ENCODE results near the gene C12orf43. TPM values are rescaled to one million over a fixed set of nuclear protein-coding genes. Genes with fewer than 3 reads are reported as not detected.
A peak's percentile ranks its signal among the peaks of the same experiment; 100 is the strongest.

Gene C12orf43
- total RNA-seq, 6 donors from 2014 or later, result 12.2 to 19.6 (median 16.0) TPM

DNA sequence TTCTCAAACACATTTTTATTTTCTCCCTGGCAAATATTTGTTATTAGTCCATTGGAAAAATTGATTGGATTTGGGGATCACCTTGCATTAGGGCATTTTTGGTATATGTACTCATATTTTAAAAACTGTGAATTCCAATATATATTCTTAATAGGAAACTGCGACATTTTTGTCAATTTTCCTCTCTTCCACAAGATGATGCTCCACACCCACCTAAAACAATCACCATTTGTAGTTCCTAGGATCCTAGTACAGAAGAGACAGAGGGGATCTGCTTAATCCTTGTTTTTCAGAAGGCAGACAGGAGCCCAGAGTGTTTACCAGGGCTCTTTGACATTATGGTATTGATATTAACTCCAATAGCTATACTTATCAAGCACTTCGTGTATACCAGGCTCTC, 45.5 kb upstream of the C12orf43 start:
- no peaks in the 10 kb centered on the region for H3K9me3 ChIP-seq
- WGBS, 2 donors, result 34 to 54% methylated on average over 2 of the region's 2 CpGs
- ATAC-seq (ENCODE audit: low FRiP score in 2 of 2), result no peak
- no peaks in the 10 kb centered on the region for H3K27me3 ChIP-seq
- no peaks in the 10 kb centered on the region for H3K36me3 ChIP-seq
- no peak overlapping the region for H3K27ac ChIP-seq
- DNase-seq, result no peak
- peaks cover 8 to 14% (median 9%) of the 10 kb centered on the region in 4 donors for H3K4me1 ChIP-seq
- no peak overlapping the region for H3K4me3 ChIP-seq
- TF ChIP-seq, protein P1, sequence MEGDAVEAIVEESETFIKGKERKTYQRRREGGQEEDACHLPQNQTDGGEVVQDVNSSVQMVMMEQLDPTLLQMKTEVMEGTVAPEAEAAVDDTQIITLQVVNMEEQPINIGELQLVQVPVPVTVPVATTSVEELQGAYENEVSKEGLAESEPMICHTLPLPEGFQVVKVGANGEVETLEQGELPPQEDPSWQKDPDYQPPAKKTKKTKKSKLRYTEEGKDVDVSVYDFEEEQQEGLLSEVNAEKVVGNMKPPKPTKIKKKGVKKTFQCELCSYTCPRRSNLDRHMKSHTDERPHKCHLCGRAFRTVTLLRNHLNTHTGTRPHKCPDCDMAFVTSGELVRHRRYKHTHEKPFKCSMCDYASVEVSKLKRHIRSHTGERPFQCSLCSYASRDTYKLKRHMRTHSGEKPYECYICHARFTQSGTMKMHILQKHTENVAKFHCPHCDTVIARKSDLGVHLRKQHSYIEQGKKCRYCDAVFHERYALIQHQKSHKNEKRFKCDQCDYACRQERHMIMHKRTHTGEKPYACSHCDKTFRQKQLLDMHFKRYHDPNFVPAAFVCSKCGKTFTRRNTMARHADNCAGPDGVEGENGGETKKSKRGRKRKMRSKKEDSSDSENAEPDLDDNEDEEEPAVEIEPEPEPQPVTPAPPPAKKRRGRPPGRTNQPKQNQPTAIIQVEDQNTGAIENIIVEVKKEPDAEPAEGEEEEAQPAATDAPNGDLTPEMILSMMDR (IDR thresholded peaks at IDR 0.05), result no peak
- TF ChIP-seq POLR2AphosphoS5 (IDR thresholded peaks at IDR 0.05) (no peak), POLR2A (IDR thresholded peaks at IDR 0.05) (no peak), EP300 (IDR thresholded peaks at IDR 0.05) (no peak)

DNA sequence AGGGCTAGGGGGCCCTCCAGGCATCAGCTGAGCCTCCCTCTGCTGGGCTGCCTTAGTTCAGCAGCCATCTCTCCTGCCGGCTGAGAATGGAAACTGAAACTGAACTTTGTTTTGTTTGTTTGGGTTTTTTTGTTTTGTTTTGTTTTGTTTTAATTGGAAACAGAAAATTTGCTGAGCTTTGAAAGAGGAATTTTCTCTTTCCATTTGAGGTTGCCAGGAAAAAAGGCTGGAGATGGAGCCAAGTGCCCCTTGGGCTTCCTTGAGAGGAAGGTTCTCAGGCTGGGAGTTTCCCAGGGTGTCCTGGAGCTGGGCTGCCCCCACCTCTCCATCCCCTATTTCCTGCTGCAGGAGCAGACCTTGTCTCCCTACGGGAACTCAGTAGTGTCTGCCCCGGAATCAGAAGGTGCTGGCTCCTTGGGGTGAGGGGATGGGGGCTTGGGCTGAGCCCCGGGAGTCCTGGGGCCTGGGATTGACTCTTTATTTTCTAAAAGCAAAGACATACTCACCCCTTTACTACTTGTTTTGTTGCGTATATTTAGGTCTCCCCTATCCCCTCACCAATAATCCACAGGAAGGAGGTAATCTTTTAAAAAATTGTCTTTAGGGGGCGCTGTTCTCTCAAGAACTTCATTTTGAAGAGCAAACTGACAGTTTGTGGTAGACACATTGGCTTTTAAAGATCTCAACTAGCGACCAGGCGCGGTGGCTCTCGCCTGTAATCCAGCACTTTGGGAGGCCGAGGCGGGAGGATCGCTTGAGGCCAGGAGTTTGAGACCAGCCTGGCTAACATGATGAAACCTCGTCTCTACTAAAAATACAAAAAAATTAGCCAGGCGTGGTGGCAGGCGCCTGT, 44.1 kb upstream of the C12orf43 start:
- peak; percentile 24 to 45 for DNase-seq

DNA sequence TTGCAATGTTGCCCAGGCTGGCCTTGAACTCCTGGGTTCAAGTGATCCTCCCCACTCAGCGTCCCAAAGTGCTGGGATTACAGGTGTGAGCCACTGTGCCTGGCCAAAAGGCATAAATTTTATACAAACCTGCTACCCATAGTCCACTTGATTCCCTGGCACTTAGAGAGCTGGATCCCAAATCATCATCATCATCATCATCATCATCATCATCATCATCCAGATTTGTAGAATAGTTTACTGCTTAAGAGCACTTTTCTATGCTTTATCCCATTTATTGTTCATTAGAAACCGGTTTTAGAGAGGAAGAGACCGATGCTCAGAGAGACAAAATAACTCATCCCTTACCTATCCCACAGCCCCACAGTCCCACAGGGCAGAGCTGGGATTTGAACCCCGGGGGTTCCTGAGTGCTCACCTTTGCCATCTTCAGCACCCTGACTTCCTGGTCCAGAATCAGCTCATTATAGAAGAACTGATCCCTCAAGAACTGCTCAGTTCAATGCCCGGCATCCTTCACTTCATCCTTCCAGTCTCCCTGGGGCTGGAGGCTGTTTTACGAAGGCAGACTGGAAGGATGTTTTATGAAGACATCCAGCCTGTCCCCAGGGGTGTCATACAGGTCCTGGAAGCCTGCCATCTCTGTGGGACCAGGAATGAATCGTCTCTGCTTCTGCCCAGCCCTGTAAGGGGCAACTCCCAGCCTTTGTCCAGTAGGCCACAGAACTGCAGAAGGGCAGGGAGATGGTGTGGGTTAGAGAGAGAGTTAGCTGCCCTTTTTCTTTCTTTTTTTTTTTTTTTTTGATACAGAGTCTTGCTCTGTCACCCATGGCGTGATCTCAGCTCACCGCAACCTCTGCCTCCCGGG, 43.0 kb upstream of the C12orf43 start:
- WGBS, 2 donors, result 80 to 83% methylated on average over 10 of the region's 10 CpGs
- no peak for TF ChIP-seq POLR2AphosphoS5 (IDR thresholded peaks at IDR 0.05)
- no peak for TF ChIP-seq POLR2A (IDR thresholded peaks at IDR 0.05)
- TF ChIP-seq, protein P1 (IDR thresholded peaks at IDR 0.05), result no peak
- TF ChIP-seq EP300 (IDR thresholded peaks at IDR 0.05), result no peak
- Histone ChIP-seq H3K27me3 (no peaks in the 10 kb centered on the region), H3K27ac (peak overlapping the region in 3 of 4 donors; percentile 81 to 87 (median 85)), H3K36me3 (no peaks in the 10 kb centered on the region), H3K9me3 (no peaks in the 10 kb centered on the region), H3K4me3 (no peak overlapping the region), H3K4me1 (peaks cover 8 to 14% (median 9%) of the 10 kb centered on the region in 4 donors)
- DNase-seq, result no peak
- no peak for ATAC-seq (ENCODE audit: low FRiP score in 2 of 2)

More for the DNA sequence above, 44.1 kb upstream of the C12orf43 start:
- no peaks in the 10 kb centered on the region for H3K9me3 ChIP-seq
- peak overlapping the region; percentile 80 to 87 (median 83) for H3K27ac ChIP-seq
- no peak for TF ChIP-seq EP300 (IDR thresholded peaks at IDR 0.05)
- peak in 1 of 2 donors; percentile 39 for TF ChIP-seq POLR2AphosphoS5 (IDR thresholded peaks at IDR 0.05)
- TF ChIP-seq, protein P1 (IDR thresholded peaks at IDR 0.05), result peak; percentile 12 to 58 (median 50)
- TF ChIP-seq POLR2A (IDR thresholded peaks at IDR 0.05), result no peak
- H3K36me3 ChIP-seq, result no peaks in the 10 kb centered on the region
- H3K4me1 ChIP-seq, result peaks cover 8 to 14% (median 9%) of the 10 kb centered on the region in 4 donors
- WGBS, 2 donors, result 36 to 41% methylated on average over 16 of the region's 16 CpGs
- ATAC-seq (ENCODE audit: low FRiP score in 2 of 2), result peak; percentile 77 to 83
- H3K27me3 ChIP-seq, result no peaks in the 10 kb centered on the region
- peak overlapping the region in 3 of 4 donors; percentile 31 to 47 (median 46) for H3K4me3 ChIP-seq

DNA sequence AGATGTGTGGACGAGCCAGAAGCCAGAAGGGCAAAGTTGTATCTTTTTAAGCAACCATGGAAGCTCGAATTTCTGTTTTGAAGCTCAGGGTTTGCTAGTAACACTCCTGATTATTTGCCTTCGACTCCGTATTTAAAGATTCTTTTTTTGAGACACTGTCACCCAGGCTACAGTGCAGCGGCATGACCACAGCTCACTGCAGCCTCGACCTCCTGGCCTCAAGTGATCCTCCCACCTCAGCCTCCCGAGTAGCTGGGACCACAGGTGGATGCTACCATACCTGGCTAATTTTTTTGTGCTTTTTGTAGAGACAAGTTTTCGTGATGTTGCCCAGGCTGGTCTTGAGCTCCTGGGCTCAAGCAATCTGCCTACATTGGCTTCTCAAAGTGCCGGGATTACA, 41.5 kb upstream of the C12orf43 start:
- peaks cover 8 to 14% (median 9%) of the 10 kb centered on the region in 4 donors for H3K4me1 ChIP-seq
- no peak for DNase-seq
- WGBS, 2 donors, result 72 to 79% methylated on average over 9 of the region's 9 CpGs
- no peak overlapping the region for H3K27ac ChIP-seq
- no peak for TF ChIP-seq POLR2AphosphoS5 (IDR thresholded peaks at IDR 0.05)
- no peak for ATAC-seq (ENCODE audit: low FRiP score in 2 of 2)
- no peaks in the 10 kb centered on the region for H3K36me3 ChIP-seq
- no peaks in the 10 kb centered on the region for H3K27me3 ChIP-seq
- H3K4me3 ChIP-seq, result no peak overlapping the region
- no peaks in the 10 kb centered on the region for H3K9me3 ChIP-seq

DNA sequence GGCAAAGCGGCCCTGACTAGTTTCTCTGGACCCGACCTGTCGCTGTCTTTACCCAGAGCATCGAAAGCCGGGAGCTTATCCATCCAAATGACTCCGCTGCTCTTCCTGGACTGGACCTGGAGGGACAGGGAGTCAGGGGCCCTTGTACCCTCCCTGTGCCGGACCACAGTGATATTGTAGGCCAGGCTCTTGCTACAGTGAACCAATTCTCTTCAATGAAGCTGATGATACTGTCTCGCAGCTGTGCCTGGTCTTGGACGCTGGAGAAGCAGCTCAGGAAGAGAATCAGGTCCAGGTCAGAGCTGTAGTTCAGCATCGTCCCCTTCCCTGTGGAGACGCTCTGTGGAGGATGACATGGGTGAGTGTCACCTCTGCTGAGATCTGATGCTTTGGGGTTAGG, 37.4 kb upstream of the C12orf43 start:
- Histone ChIP-seq H3K27ac (no peak overlapping the region), H3K4me1 (no peaks in the 10 kb centered on the region), H3K27me3 (no peaks in the 10 kb centered on the region), H3K4me3 (no peak overlapping the region), H3K36me3 (no peaks in the 10 kb centered on the region), H3K9me3 (no peaks in the 10 kb centered on the region)
- TF ChIP-seq, protein P1 (IDR thresholded peaks at IDR 0.05), result no peak
- no peak for TF ChIP-seq EP300 (IDR thresholded peaks at IDR 0.05)
- no peak for TF ChIP-seq POLR2A (IDR thresholded peaks at IDR 0.05)
- TF ChIP-seq POLR2AphosphoS5 (IDR thresholded peaks at IDR 0.05), result no peak
- DNase-seq (no peak), ATAC-seq (ENCODE audit: low FRiP score in 2 of 2) (no peak)
- 95% methylated on average over 9 to 11 of the region's 11 CpGs for WGBS, 2 donors

All from upper lobe of left lung (tissue), 6 donors.